Measurements from ENCODE around the gene ACO1.

The ACO1 gene

GRCh38 chr9:32382565-32383320 lies 1.7 kb upstream of the ACO1 start:
- DNase-seq: peak in 2 of 3 donors; percentile 20

- DNase-seq: no peak
Measured at GRCh38 chr9:32384002-32384363, 460 bp upstream of the ACO1 start.

GRCh38 chr9:32385152-32385884 lies 875 bp downstream of the ACO1 start:
- peak in 1 of 3 donors; percentile 36 for DNase-seq

- DNase-seq: no peak
Measured at GRCh38 chr9:32385885-32386283, 1.4 kb downstream of the ACO1 start.

- no peak for DNase-seq
Measured at GRCh38 chr9:32387256-32387655, 2.8 kb downstream of the ACO1 start.

- DNase-seq: no peak
Measured at GRCh38 chr9:32389365-32389764, 4.9 kb downstream of the ACO1 start.

GRCh38 chr9:32393911-32394310 lies 9.5 kb downstream of the ACO1 start:
- no peak for DNase-seq

GRCh38 chr9:32394381-32395049 lies 10.1 kb downstream of the ACO1 start:
- no peak for DNase-seq

- DNase-seq: peak; percentile 78 to 94 (median 90)
Measured at GRCh38 chr9:32395510-32396216, 11.2 kb downstream of the ACO1 start.

GRCh38 chr9:32398207-32398606 lies 13.8 kb downstream of the ACO1 start:
- peak in 1 of 3 donors; percentile 21 for DNase-seq

- peak in 1 of 3 donors; percentile 36 for DNase-seq
Measured at GRCh38 chr9:32399110-32399815, 14.8 kb downstream of the ACO1 start.

GRCh38 chr9:32401488-32401887 lies 17.0 kb downstream of the ACO1 start:
- DNase-seq: peak in 2 of 3 donors; percentile 31 to 53

- DNase-seq: peak; percentile 34 to 50 (median 42)
Measured at GRCh38 chr9:32403567-32404260, 19.3 kb downstream of the ACO1 start.

GRCh38 chr9:32404402-32404801 lies 20.0 kb downstream of the ACO1 start:
- DNase-seq: no peak

- no peak for DNase-seq
Measured at GRCh38 chr9:32404856-32405255, 20.4 kb downstream of the ACO1 start.

- no peak for DNase-seq
Measured at GRCh38 chr9:32405506-32405905, 21.1 kb downstream of the ACO1 start.

- no peak for DNase-seq
Measured at GRCh38 chr9:32406046-32406445, 21.6 kb downstream of the ACO1 start.

- DNase-seq: no peak
Measured at GRCh38 chr9:32411753-32412152, 27.3 kb downstream of the ACO1 start.

GRCh38 chr9:32412440-32412839 lies 28.0 kb downstream of the ACO1 start:
- no peak for DNase-seq

- no peak for DNase-seq
Measured at GRCh38 chr9:32413424-32413823, 29.0 kb downstream of the ACO1 start.

GRCh38 chr9:32414856-32415255 lies 30.4 kb downstream of the ACO1 start:
- DNase-seq: no peak

GRCh38 chr9:32419921-32420320 lies 35.5 kb downstream of the ACO1 start:
- no peak for DNase-seq

Data from suppressor macrophage treated with lipopolysaccharide for 1 hour (primary cell).